Activated CD4-positive, alpha-beta T cell treated with anti-CD3 and anti-CD28 coated beads, Interleukin-10, Interleukin-2, amounts not matched to agents 100 ng/mL and 50 ng/mL, durations not matched to agents 16 hours and 8 hours (primary cell): ENCODE measurements around the gene ATP2A2.
A peak's percentile ranks its signal among the peaks of the same experiment; 100 is the strongest.
"Not testable (repeated sequence)": the region's sequence is repeated elsewhere in the genome, so short reads cannot be mapped to it uniquely, and the experiment has no call there.

ENCODE experiments used
- DNase-seq: peaks from one replicate; pipeline ENCODE4 v3.0.0-alpha.2; 2020

ATP2A2 gene

GRCh38 chr12:110280779-110281548 lies at the start of gene ATP2A2:
ATP2A2 (plus strand) TSS chr12:110281247; CDS start chr12:110281790, 543 bp downstream.
- DNase-seq: peak; percentile 95

GRCh38 chr12:110233212-110233903 lies 47.7 kb upstream of the ATP2A2 start:
- no peak for DNase-seq

GRCh38 chr12:110234331-110234751 lies 46.7 kb upstream of the ATP2A2 start:
- no peak for DNase-seq

GRCh38 chr12:110234755-110235154 lies 46.3 kb upstream of the ATP2A2 start:
- DNase-seq: no peak

GRCh38 chr12:110235383-110235782 lies 45.7 kb upstream of the ATP2A2 start:
- DNase-seq: no peak

- DNase-seq: no peak
These were observed 37.8 kb upstream of the ATP2A2 start for GRCh38 chr12:110243227-110243626.

- no peak for DNase-seq
These were observed 36.7 kb upstream of the ATP2A2 start for GRCh38 chr12:110244372-110244771.

- no peak for DNase-seq
These were observed 36.2 kb upstream of the ATP2A2 start for GRCh38 chr12:110244829-110245228.

- DNase-seq: peak; percentile 60
These were observed 35.7 kb upstream of the ATP2A2 start for GRCh38 chr12:110245369-110245772.

- no peak for DNase-seq
These were observed 34.3 kb upstream of the ATP2A2 start for GRCh38 chr12:110246636-110247339.

- DNase-seq: no peak
These were observed 33.5 kb upstream of the ATP2A2 start for GRCh38 chr12:110247340-110248095.

- DNase-seq: no peak
These were observed 33.0 kb upstream of the ATP2A2 start for GRCh38 chr12:110248096-110248447.

- no peak for DNase-seq
These were observed 31.9 kb upstream of the ATP2A2 start for GRCh38 chr12:110249105-110249504.

GRCh38 chr12:110249716-110250225 lies 31.3 kb upstream of the ATP2A2 start:
- DNase-seq: no peak

GRCh38 chr12:110251381-110251780 lies 29.7 kb upstream of the ATP2A2 start:
- DNase-seq: no peak

- DNase-seq: no peak
These were observed 28.3 kb upstream of the ATP2A2 start for GRCh38 chr12:110252716-110253115.

- DNase-seq: no peak
These were observed 27.9 kb upstream of the ATP2A2 start for GRCh38 chr12:110253176-110253575.

- DNase-seq: no peak
These were observed 26.0 kb upstream of the ATP2A2 start for GRCh38 chr12:110254971-110255540.

GRCh38 chr12:110255890-110256456 lies 25.1 kb upstream of the ATP2A2 start:
- DNase-seq: not testable (repeated sequence)

- no peak for DNase-seq
These were observed 24.1 kb upstream of the ATP2A2 start for GRCh38 chr12:110256780-110257431.

- DNase-seq: no peak
These were observed 22.6 kb upstream of the ATP2A2 start for GRCh38 chr12:110258466-110258865.
